ENCODE measurements around the gene IDI1. TPM values are rescaled to one million over a fixed set of nuclear protein-coding genes. Genes with fewer than 3 reads are reported as not detected.

IDI1 gene
- 10 to 100 TPM; 96.0 to 96.5 TPM for total RNA-seq

GRCh38 chr10:1048732-1049424 is at the start of gene IDI1:
Gene IDI1 (minus strand): TSS chr10:1049119. CDS start chr10:1049003, 116 bp downstream.
- ChIA-PET CTCF (interaction anchor here (0.6 to 1.9 kb wide), 4 partner anchors 9 to 118 kb away, joined by 3 to 7 read pairs (median 3); partner anchors contain the start of gene LARP4B), POLR2A (interaction anchor here (0.6 to 3.9 kb wide), 19 partner anchors 10 to 919 kb away, joined by 3 to 67 read pairs (median 4); partner anchors contain the start of genes GTPBP4, LARP4B and WDR37)
- Mint-ChIP-seq H3K4me3 (peak within 1 kb of the TSS; percentile 95), H3K36me3 (ENCODE audit: low read depth) (peaks cover 71% of the 10 kb centered on the region), H3K4me1 (peaks cover 69% of the 10 kb centered on the region), H3K27ac (peak within 1 kb of the TSS; percentile 94), H3K9me3 (no peaks in the 10 kb centered on the region), H3K27me3 (no peaks in the 10 kb centered on the region)
- peak; percentile 98 for DNase-seq

GRCh38 chr10:1097436-1097835 is 48.5 kb upstream of the IDI1 start:
- Mint-ChIP-seq H3K36me3 (ENCODE audit: low read depth) (peaks cover 54% of the 10 kb centered on the region), H3K27me3 (no peaks in the 10 kb centered on the region), H3K4me1 (peaks cover 6% of the 10 kb centered on the region), H3K4me3 (no peak overlapping the region), H3K27ac (no peak overlapping the region), H3K9me3 (no peaks in the 10 kb centered on the region)
- ChIA-PET POLR2A (no interaction called here), CTCF (interaction anchor here (2.6 kb wide), 1 partner anchor 13 kb away, joined by 8 read pairs; no protein-coding TSS in a partner anchor)
- DNase-seq = no peak

GRCh38 chr10:1096287-1096889 is 47.5 kb upstream of the IDI1 start:
- H3K27ac Mint-ChIP-seq = no peak overlapping the region
- peaks cover 6% of the 10 kb centered on the region for H3K4me1 Mint-ChIP-seq
- no peak overlapping the region for H3K4me3 Mint-ChIP-seq
- no peaks in the 10 kb centered on the region for H3K27me3 Mint-ChIP-seq
- no peaks in the 10 kb centered on the region for H3K9me3 Mint-ChIP-seq
- DNase-seq = no peak
- H3K36me3 Mint-ChIP-seq (ENCODE audit: low read depth) = peaks cover 48% of the 10 kb centered on the region
- ChIA-PET POLR2A (no interaction called here), CTCF (interaction anchor here (2.6 kb wide), 1 partner anchor 14 kb away, joined by 8 read pairs; no protein-coding TSS in a partner anchor)

GRCh38 chr10:1095498-1095897 is 46.6 kb upstream of the IDI1 start:
- peaks cover 6% of the 10 kb centered on the region for H3K4me1 Mint-ChIP-seq
- no peak overlapping the region for H3K27ac Mint-ChIP-seq
- H3K36me3 Mint-ChIP-seq (ENCODE audit: low read depth) = peaks cover 48% of the 10 kb centered on the region
- no peak for DNase-seq
- CTCF ChIA-PET = interaction anchor here (2.6 kb wide), 1 partner anchor 15 kb away, joined by 8 read pairs; no protein-coding TSS in a partner anchor
- POLR2A ChIA-PET = no interaction called here
- no peaks in the 10 kb centered on the region for H3K9me3 Mint-ChIP-seq
- H3K4me3 Mint-ChIP-seq = no peak overlapping the region
- no peaks in the 10 kb centered on the region for H3K27me3 Mint-ChIP-seq

GRCh38 chr10:1094112-1095057 is 45.5 kb upstream of the IDI1 start:
- POLR2A ChIA-PET = no interaction called here
- Mint-ChIP-seq H3K27me3 (no peaks in the 10 kb centered on the region), H3K36me3 (ENCODE audit: low read depth) (peaks cover 46% of the 10 kb centered on the region), H3K27ac (no peak overlapping the region), H3K4me3 (no peak overlapping the region), H3K4me1 (peaks cover 2% of the 10 kb centered on the region), H3K9me3 (no peaks in the 10 kb centered on the region)
- DNase-seq = peak; percentile 42
- CTCF ChIA-PET = no interaction called here

GRCh38 chr10:1093696-1094095 is 44.8 kb upstream of the IDI1 start:
- H3K4me1 Mint-ChIP-seq = peaks cover 1% of the 10 kb centered on the region

GRCh38 chr10:1090696-1091095 is 41.8 kb upstream of the IDI1 start:
- Mint-ChIP-seq H3K9me3 (no peaks in the 10 kb centered on the region), H3K4me1 (peaks cover 8% of the 10 kb centered on the region), H3K27ac (no peak overlapping the region), H3K36me3 (ENCODE audit: low read depth) (peaks cover 60% of the 10 kb centered on the region), H3K27me3 (no peaks in the 10 kb centered on the region), H3K4me3 (no peak overlapping the region)
- CTCF ChIA-PET = no interaction called here
- POLR2A ChIA-PET = interaction anchor here (1.9 kb wide), 1 partner anchor 35 kb away, joined by 5 read pairs; the partner anchor contains the start of gene WDR37
- DNase-seq = no peak

More at GRCh38 chr10:1093696-1094095, 44.8 kb upstream of the IDI1 start:
- H3K9me3 Mint-ChIP-seq = no peaks in the 10 kb centered on the region
- no peak overlapping the region for H3K27ac Mint-ChIP-seq
- ChIA-PET POLR2A (no interaction called here), CTCF (no interaction called here)
- no peak overlapping the region for H3K4me3 Mint-ChIP-seq
- no peak for DNase-seq
- peaks cover 44% of the 10 kb centered on the region for H3K36me3 Mint-ChIP-seq (ENCODE audit: low read depth)
- no peaks in the 10 kb centered on the region for H3K27me3 Mint-ChIP-seq

- H3K27me3 Mint-ChIP-seq = no peaks in the 10 kb centered on the region
- peaks cover 8% of the 10 kb centered on the region for H3K4me1 Mint-ChIP-seq
- H3K9me3 Mint-ChIP-seq = no peaks in the 10 kb centered on the region
- H3K36me3 Mint-ChIP-seq (ENCODE audit: low read depth) = peaks cover 69% of the 10 kb centered on the region
- H3K4me3 Mint-ChIP-seq = no peak overlapping the region
- no peak for DNase-seq
- H3K27ac Mint-ChIP-seq = no peak overlapping the region
- ChIA-PET CTCF (no interaction called here), POLR2A (no interaction called here)
Measured at GRCh38 chr10:1089017-1089689, 40.2 kb upstream of the IDI1 start.

- CTCF ChIA-PET = no interaction called here
- POLR2A ChIA-PET = no interaction called here
- DNase-seq = no peak
- H3K36me3 Mint-ChIP-seq (ENCODE audit: low read depth) = peaks cover 82% of the 10 kb centered on the region
- no peaks in the 10 kb centered on the region for H3K9me3 Mint-ChIP-seq
- no peaks in the 10 kb centered on the region for H3K27me3 Mint-ChIP-seq
- H3K27ac Mint-ChIP-seq = no peak overlapping the region
- peaks cover 6% of the 10 kb centered on the region for H3K4me1 Mint-ChIP-seq
- H3K4me3 Mint-ChIP-seq = no peak overlapping the region
Measured at GRCh38 chr10:1086787-1087186, 37.9 kb upstream of the IDI1 start.

- POLR2A ChIA-PET = no interaction called here
- no peak overlapping the region for H3K27ac Mint-ChIP-seq
- H3K27me3 Mint-ChIP-seq = no peaks in the 10 kb centered on the region
- no peaks in the 10 kb centered on the region for H3K9me3 Mint-ChIP-seq
- CTCF ChIA-PET = no interaction called here
- peaks cover 6% of the 10 kb centered on the region for H3K4me1 Mint-ChIP-seq
- H3K36me3 Mint-ChIP-seq (ENCODE audit: low read depth) = peaks cover 81% of the 10 kb centered on the region
- H3K4me3 Mint-ChIP-seq = no peak overlapping the region
- DNase-seq = no peak
Measured at GRCh38 chr10:1085258-1085657, 36.3 kb upstream of the IDI1 start.

GRCh38 chr10:1084011-1084950 is 35.4 kb upstream of the IDI1 start:
- DNase-seq = no peak
- Mint-ChIP-seq H3K9me3 (no peaks in the 10 kb centered on the region), H3K27ac (no peak overlapping the region), H3K36me3 (ENCODE audit: low read depth) (peaks cover 83% of the 10 kb centered on the region), H3K27me3 (no peaks in the 10 kb centered on the region), H3K4me1 (peaks cover 6% of the 10 kb centered on the region), H3K4me3 (no peak overlapping the region)
- ChIA-PET CTCF (interaction anchor here (1.1 kb wide), 1 partner anchor 12 kb away, joined by 3 read pairs; no protein-coding TSS in a partner anchor), POLR2A (interaction anchor here (1.2 kb wide), 1 partner anchor 36 kb away, joined by 4 read pairs; the partner anchor contains the start of gene IDI1)

All from activated CD4-positive, alpha-beta memory T cell treated with anti-CD3 and anti-CD28 coated beads, Interleukin-2, amount 10 ng/mL, durations not matched to agents 7 days and 5 days (primary cell).